Retinal pigment epithelial cell (primary cell): ENCODE data around the gene TNFRSF11A.

Source experiments
- DNase-seq: peaks from one replicate; pipeline ENCODE4 v3.0.0-alpha.2; 2010; ENCODE audit warnings: low read depth
- H3K4me3 ChIP-seq: 2 replicates; pipeline ENCODE4 v1.5.1; 2011; ENCODE audit warnings: mild to moderate bottlenecking, low read length, control low read depth, moderate library complexity
- CTCF ChIP-seq: conservative IDR thresholded peaks from 2 replicates; pipeline ENCODE4 v1.5.1; 2011; ENCODE audit warnings: low read depth, low read length, control low read depth, inconsistent platforms

The TNFRSF11A gene

DNA sequence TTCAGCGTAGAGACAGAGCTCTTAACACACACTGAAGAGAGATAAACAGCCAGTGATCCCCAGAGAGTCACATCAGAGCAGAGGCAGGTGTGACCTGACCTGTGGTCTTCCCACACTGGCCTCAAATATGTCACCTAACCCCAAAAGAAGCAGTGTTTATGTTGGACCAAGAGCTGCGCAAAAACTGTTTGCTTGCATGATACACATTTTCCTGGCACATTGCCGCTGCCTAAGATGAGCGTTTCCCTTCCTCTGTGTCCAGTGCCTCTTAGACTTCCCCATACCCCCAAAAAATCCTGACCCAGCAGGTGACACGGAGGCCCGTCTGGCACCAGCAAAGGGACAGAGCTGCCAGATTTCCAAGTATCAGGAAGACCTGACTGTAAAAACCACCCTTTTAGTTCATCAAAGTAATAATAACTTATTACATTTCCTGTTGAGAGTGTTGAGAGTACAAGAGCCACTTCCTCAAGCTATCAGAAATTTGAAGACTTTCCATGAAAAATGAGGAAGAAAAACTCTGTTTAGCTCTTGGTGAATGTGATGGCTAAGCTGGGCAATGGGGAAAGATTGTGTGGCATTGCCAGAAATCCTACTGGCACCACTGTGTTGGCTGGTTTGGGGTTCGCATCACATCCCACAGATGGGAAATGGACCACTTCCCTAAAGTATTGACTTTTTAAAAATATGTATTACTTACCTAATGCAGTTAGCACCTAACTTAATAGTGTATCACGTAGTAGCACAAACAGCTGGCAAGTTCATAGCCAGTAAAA is 6.7 kb downstream of the TNFRSF11A start:
- TF ChIP-seq CTCF, result no peak
- no peak overlapping the region for H3K4me3 ChIP-seq
- DNase-seq, result no peak

DNA sequence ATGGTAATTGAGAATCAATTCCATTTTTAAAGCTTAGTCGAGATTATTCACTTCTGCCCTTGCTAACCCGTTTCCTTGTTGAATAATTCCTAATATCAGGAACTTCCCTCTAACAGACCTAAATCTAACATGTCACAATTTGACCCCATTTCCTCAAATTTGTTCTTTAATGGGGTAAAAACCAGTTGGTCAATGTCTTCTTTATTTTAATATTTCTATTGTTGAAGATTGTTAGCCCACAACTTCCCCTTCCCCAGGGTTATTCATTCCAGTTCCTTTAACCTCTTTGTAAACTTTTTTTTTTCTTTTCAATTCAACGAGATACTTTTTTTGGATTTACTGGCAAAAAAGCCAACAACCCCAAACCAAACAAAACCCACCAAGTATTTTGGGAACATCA is 7.3 kb downstream of the TNFRSF11A start:
- no peak for TF ChIP-seq CTCF
- no peak for DNase-seq
- H3K4me3 ChIP-seq, result no peak overlapping the region

DNA sequence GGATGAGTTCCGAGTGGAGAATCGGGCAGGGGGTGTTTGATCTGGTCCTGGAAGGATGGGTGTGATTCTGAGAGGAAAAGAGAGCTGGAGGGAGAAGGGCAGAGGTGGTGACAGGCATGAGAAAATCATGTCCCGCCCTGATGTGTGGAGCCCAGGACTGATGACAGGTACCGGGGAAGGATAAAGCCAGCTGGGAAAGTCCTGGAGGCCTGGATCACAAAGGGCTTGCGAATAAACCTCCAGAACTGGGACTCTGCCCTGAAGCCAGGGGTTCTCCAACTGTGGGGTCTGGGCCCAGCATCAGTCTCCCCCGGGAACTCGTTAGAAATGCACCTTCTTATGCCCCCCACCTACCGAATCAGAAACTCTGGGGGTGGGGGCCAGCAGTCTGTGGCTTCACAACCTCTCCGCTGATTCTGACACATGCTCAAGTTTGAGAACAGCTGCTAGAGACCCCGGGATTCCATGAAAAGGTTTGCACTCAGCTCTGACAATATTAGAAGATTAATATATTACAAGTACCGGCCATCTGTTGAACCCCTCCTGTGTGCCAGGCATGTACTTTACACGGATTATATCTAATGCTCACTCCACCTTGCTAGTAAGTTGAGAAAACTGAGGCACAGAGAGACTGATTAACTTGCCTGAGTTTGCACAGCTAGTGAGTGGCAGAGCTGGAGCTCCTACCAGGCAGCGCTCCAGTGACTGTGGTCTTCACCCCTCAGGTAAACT is 8.0 kb downstream of the TNFRSF11A start:
- DNase-seq, result no peak
- TF ChIP-seq CTCF, result no peak
- no peak overlapping the region for H3K4me3 ChIP-seq

GRCh38 chr18:62334120-62334519 is 9.0 kb downstream of the TNFRSF11A start:
- no peak for TF ChIP-seq CTCF
- DNase-seq, result peak; percentile 62

DNA sequence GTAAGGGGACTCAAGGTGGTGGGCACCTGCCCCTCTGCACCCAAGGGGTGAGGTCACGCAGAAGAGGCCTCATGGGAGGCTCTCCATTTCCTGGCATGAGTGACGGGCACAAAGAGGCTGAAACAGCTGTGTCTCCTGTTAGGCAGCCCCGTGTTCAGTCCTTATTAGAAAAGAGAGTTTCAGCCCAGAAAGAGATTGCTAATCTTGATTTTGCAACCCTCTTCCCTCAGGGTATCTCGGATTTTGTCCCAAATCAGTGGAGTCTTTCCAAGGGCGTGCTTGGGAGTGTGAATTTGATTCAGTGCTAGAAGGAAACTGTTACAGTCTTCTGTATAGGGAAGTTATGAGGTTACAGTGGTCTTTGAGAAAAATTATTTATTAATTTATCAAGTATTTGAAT is 10.4 kb downstream of the TNFRSF11A start:
- no peak for TF ChIP-seq CTCF
- DNase-seq, result no peak
- no peak overlapping the region for H3K4me3 ChIP-seq

More at GRCh38 chr18:62334120-62334519, 9.0 kb downstream of the TNFRSF11A start:
- H3K4me3 ChIP-seq, result no peak overlapping the region

DNA sequence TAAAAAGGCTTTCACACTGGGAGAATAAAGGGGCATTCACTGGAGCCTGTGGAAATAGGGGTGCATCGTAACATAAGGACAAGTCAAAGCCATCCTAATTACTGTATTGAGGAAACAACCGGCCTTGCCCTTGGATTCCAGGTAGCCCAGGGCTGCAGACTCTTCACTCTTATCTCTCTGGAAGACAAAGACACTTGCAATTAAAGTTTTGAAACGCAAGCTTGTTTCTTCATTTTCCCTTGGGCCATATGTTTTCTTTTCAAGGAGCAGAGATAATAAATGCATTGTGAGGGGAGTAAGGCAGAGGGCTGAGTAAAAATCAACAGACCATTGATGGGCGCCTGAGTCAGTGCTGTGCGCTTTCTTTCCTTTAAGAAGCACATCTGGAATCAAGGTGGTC is 11.5 kb downstream of the TNFRSF11A start:
- no peak overlapping the region for H3K4me3 ChIP-seq
- DNase-seq, result no peak
- TF ChIP-seq CTCF, result no peak

DNA sequence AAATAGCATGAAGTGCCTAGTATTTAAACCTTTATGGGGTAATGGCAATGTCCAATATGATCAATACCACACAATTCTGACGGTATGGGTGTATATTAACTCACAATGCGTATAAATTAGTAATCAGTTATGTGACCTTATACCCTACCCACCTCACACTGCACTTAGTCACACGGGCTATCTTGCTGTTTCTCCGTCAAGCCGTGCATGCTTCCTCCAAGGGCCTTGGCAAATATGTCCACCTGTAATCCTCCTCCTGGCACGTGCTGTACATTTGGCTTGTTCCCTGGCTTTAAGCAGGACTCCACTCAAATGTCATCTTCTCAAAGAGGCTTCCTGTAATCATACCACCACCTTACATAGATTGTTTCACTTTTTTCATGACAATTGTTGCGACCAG is 12.2 kb downstream of the TNFRSF11A start:
- DNase-seq, result no peak
- no peak overlapping the region for H3K4me3 ChIP-seq
- TF ChIP-seq CTCF, result no peak
